HG03108 (cell line): ENCODE data around the gene ATP5PO.
"Not testable (repeated sequence)": the region's sequence is repeated elsewhere in the genome, so short reads cannot be mapped to it uniquely, and the experiment has no call there.

Experiments
- ATAC-seq: cut with Tn5 transposase; IDR thresholded peaks from one replicate; pipeline ENCODE4 v1.9.1; 2021; ENCODE audit warnings: moderate library complexity; ENCODE audit not compliant: unreplicated experiment

The ATP5PO gene

GRCh38 chr21:33872881-33873515, 42.6 kb downstream of the ATP5PO start:
- ATAC-seq, result no peak

GRCh38 chr21:33871171-33871570, 44.4 kb downstream of the ATP5PO start:
- ATAC-seq, result no peak

GRCh38 chr21:33870768-33871167, 44.8 kb downstream of the ATP5PO start:
- ATAC-seq, result no peak

- ATAC-seq, result no peak
Observed at GRCh38 chr21:33869873-33870272, 45.7 kb downstream of the ATP5PO start.

- not testable (repeated sequence) for ATAC-seq
Observed at GRCh38 chr21:33867868-33868267, 47.7 kb downstream of the ATP5PO start.

GRCh38 chr21:33866826-33867225, 48.8 kb downstream of the ATP5PO start:
- no peak for ATAC-seq

- no peak for ATAC-seq
Observed at GRCh38 chr21:33865996-33866575, 49.5 kb downstream of the ATP5PO start.

- ATAC-seq, result no peak
Observed at GRCh38 chr21:33865176-33865575, 50.4 kb downstream of the ATP5PO start.

- no peak for ATAC-seq
Observed at GRCh38 chr21:33864150-33864549, 51.5 kb downstream of the ATP5PO start.

GRCh38 chr21:33863191-33863590, 52.4 kb downstream of the ATP5PO start:
- not testable (repeated sequence) for ATAC-seq

- no peak for ATAC-seq
Observed at GRCh38 chr21:33861125-33861524, 54.5 kb downstream of the ATP5PO start.

- no peak for ATAC-seq
Observed at GRCh38 chr21:33860332-33860879, 55.2 kb downstream of the ATP5PO start.

- no peak for ATAC-seq
Observed at GRCh38 chr21:33859373-33860102, 56.1 kb downstream of the ATP5PO start.

- ATAC-seq, result no peak
Observed at GRCh38 chr21:33858667-33859372, 56.8 kb downstream of the ATP5PO start.

GRCh38 chr21:33857846-33858666, 57.5 kb downstream of the ATP5PO start:
- ATAC-seq, result no peak

- ATAC-seq, result no peak
Observed at GRCh38 chr21:33856893-33857527, 58.6 kb downstream of the ATP5PO start.

- no peak for ATAC-seq
Observed at GRCh38 chr21:33855190-33855589, 60.4 kb downstream of the ATP5PO start.

- no peak for ATAC-seq
Observed at GRCh38 chr21:33854604-33855003, 61.0 kb downstream of the ATP5PO start.
